ENCODE measurements around the gene PIGU. TPM values are rescaled to one million over a fixed set of nuclear protein-coding genes. Genes with fewer than 3 reads are reported as not detected.

The PIGU gene
- total RNA-seq, 1 donor from 2014 or later = 46.2 TPM

DNA sequence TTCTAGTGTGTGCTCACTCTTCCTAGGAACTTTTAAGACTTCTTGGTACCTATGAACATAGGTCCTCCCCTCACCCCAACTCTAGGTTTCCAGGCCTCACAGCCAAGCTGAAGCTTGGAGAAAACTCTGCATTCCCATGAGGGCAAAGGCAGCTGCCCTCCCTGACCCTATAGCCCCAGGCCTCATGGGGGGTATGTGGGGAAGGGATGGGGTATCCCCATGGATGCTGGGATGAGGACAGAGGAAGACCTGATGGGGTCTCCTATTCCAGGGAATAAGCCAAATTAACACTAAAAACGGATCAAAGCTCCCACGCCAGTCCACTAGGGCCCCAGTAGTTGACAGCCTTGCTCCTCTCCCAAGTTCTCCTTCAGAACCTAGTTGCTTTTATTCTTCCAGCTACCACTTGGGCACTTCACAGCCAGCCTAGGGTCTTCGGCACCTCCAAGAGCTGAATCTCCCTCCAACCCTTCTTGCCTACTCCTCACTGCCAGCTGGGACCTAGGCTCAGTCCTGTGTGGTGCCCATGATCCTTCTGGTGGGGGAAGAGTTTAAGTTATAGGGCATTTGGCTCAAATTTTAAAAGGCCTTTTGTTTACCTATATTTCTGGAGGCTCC, 35.0 kb upstream of the PIGU start:
- Mint-ChIP-seq H3K27ac (peak overlapping the region; percentile 91), H3K4me3 (peak overlapping the region; percentile 55), H3K27me3 (peaks cover 11% of the 10 kb centered on the region), H3K9me3 (no peaks in the 10 kb centered on the region), H3K4me1 (ENCODE audit: unreplicated experiment) (peaks cover 27% of the 10 kb centered on the region), H3K36me3 (peaks cover 29% of the 10 kb centered on the region)
- TF ChIP-seq, protein P1, sequence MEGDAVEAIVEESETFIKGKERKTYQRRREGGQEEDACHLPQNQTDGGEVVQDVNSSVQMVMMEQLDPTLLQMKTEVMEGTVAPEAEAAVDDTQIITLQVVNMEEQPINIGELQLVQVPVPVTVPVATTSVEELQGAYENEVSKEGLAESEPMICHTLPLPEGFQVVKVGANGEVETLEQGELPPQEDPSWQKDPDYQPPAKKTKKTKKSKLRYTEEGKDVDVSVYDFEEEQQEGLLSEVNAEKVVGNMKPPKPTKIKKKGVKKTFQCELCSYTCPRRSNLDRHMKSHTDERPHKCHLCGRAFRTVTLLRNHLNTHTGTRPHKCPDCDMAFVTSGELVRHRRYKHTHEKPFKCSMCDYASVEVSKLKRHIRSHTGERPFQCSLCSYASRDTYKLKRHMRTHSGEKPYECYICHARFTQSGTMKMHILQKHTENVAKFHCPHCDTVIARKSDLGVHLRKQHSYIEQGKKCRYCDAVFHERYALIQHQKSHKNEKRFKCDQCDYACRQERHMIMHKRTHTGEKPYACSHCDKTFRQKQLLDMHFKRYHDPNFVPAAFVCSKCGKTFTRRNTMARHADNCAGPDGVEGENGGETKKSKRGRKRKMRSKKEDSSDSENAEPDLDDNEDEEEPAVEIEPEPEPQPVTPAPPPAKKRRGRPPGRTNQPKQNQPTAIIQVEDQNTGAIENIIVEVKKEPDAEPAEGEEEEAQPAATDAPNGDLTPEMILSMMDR (conservative IDR thresholded peaks at IDR 0.05) = no peak
- no peak for DNase-seq (ENCODE audit: extremely low spot score, unreplicated experiment)

DNA sequence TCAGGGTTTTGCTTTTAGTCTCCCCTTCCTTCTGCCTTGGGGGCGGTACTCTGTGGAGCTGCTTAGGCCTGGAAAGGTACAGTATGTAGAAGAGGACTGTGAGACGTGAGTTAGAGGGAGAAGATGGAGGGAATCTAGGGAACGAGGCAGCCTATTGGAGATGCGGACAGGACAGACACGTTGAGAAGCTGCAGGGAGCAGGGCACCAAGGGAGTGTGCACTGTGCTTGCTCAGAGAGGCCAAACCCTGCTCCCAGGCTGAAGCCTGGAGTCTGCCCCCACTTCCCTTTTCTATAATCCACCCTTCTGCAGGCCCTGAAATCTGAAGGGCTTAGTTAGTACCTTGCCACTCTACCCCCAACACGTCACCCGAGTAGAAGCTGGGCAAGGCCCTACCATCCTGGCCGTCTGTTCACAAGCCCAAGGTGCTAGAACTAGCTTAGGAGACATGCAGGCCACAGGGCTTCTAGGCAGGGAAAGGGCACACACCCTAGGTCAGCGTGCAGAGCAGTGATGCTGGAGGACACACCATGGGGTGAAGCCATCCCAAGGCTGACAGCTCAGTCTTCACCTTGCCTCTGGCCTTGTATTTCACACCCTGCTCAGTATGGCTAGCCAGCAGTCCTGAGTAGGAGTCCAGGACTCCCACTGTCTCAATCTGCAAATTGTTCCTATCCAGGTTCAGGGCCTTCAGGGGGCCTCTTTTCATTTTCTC, 34.1 kb upstream of the PIGU start:
- Mint-ChIP-seq H3K27ac (peak overlapping the region; percentile 91), H3K4me1 (ENCODE audit: unreplicated experiment) (peaks cover 34% of the 10 kb centered on the region), H3K4me3 (peak overlapping the region; percentile 93), H3K36me3 (peaks cover 29% of the 10 kb centered on the region), H3K9me3 (no peaks in the 10 kb centered on the region), H3K27me3 (peaks cover 11% of the 10 kb centered on the region)
- DNase-seq (ENCODE audit: extremely low spot score, unreplicated experiment) = no peak
- TF ChIP-seq, protein P1 (conservative IDR thresholded peaks at IDR 0.05) = no peak

DNA sequence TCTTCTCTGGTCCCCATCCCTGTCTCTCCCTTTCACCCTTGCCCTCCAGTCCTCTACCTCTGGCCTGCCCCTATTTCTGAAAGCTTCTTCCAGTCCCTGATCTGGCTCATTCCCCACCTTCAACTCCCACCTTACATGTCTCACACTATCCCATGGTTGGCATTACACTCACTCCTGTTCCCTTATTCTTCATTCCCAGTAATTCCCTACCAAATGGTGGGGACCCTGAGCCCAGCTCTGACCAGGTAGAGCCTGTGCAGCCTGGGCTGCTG, 33.6 kb upstream of the PIGU start:
- Mint-ChIP-seq H3K4me3 (peak overlapping the region; percentile 93), H3K4me1 (ENCODE audit: unreplicated experiment) (peaks cover 37% of the 10 kb centered on the region), H3K9me3 (no peaks in the 10 kb centered on the region), H3K36me3 (peaks cover 29% of the 10 kb centered on the region), H3K27me3 (peaks cover 11% of the 10 kb centered on the region), H3K27ac (peak overlapping the region; percentile 91)
- TF ChIP-seq, protein P1 (conservative IDR thresholded peaks at IDR 0.05) = no peak
- DNase-seq (ENCODE audit: extremely low spot score, unreplicated experiment) = no peak

DNA sequence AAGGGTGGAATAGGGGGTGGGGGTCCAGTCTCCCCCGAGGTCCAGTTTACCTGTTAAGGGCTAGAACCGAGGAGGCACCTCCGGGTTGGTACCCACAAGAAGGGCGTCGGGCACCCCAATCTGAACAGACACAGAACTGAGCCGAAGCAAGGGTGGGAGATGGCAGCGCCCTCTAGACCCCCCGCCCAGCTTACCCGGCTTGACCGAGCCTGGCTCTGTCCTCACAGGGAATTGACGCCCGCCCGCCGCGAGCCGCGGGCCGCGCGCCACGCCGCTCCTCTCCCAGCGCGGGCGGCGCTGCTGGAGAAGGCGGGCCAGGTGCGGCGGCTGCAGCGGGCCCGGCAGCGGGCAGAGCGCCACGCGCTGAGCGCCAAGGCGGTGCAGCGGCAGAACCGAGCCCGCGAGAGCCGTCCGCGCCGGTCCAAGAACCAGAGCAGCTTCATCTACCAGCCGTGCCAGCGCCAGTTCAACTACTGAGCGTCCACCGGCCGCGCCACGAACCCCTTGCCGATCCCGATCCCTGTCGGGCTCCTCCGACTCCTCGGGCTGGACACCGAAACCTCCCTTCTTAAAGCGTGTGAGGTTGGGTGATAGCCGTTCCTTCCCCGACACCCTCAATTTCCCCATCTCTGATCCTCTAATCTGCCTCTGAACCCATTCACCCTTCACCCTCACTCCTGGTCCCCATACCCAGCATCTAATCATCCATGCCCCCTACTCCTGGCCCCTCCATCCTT, 33.1 kb upstream of the PIGU start:
- H3K4me3 Mint-ChIP-seq = peak overlapping the region; percentile 93
- TF ChIP-seq, protein P1 (conservative IDR thresholded peaks at IDR 0.05) = peak; percentile 49
- peaks cover 25% of the 10 kb centered on the region for H3K36me3 Mint-ChIP-seq
- H3K27ac Mint-ChIP-seq = peak overlapping the region; percentile 91
- H3K27me3 Mint-ChIP-seq = peaks cover 11% of the 10 kb centered on the region
- peaks cover 42% of the 10 kb centered on the region for H3K4me1 Mint-ChIP-seq (ENCODE audit: unreplicated experiment)
- peak; percentile 79 for DNase-seq (ENCODE audit: extremely low spot score, unreplicated experiment)
- no peaks in the 10 kb centered on the region for H3K9me3 Mint-ChIP-seq

DNA sequence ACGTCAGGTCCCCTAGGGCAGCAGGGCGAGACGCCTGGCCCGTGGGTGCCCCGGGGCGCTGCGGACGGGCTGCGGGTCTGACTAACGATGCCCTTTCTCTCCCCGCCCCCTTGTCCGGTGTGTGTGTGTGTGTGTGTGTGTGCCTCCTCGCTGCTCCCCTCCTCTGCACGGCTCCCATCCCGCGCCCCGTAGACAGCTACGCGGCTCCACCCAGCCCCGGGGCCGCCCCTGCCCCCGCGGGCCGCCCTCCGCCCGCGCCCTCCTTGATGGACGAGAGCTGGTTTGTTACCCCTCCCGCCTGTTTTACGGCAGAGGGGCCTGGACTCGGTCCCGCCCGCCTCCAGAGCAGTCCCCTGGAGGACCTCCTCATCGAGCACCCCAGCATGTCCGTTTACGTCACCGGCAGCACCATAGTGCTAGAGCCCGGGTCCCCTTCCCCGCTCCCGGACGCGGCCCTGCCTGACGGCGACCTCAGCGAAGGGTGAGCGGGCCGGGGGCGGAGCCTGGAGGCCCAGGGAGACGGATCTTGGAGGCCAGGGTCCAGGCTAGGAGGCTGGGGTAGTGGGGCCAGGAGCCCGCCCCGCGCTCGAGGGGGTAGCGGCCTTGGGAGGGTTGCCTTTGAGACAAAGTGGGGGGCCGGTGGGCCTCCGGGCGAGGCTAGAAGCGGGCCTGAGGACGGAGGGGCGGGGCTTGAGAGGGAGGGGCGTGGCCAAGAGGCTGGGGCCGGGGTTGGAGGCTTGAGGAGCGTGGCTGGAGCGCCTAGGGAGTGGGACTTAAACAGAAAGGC, 32.3 kb upstream of the PIGU start:
- TF ChIP-seq, protein P1 (conservative IDR thresholded peaks at IDR 0.05) = no peak
- Mint-ChIP-seq H3K4me3 (peak overlapping the region; percentile 92), H3K9me3 (no peaks in the 10 kb centered on the region), H3K27ac (peak overlapping the region; percentile 100), H3K27me3 (peaks cover 11% of the 10 kb centered on the region), H3K36me3 (peaks cover 17% of the 10 kb centered on the region), H3K4me1 (ENCODE audit: unreplicated experiment) (peaks cover 48% of the 10 kb centered on the region)
- DNase-seq (ENCODE audit: extremely low spot score, unreplicated experiment) = peak; percentile 95
